A673 (cell line): ENCODE data around the gene NSMCE4A. TPM values are rescaled to one million over a fixed set of nuclear protein-coding genes. Genes with fewer than 3 reads are reported as not detected.

Experiments used
- BruUV-seq: library from RNA; stranded (reverse); fragments of 400-500 nt; replicated peaks from 2 replicates; lab custom pipeline; 2021; lab: Mats Ljungman, UMichigan
- CTCF ChIA-PET: fragments of 300-600 bp; sonication (Branson Sonifier 250); formaldehyde crosslinking; loops from one replicate; lab custom pipeline; 2022; ENCODE audit warnings: antibody characterized with exemption; lab: Charles Lee
- POLR2A ChIA-PET: fragments of 300-600 bp; sonication (Branson Sonifier 250); formaldehyde crosslinking; loops from one replicate; lab custom pipeline; 2022; ENCODE audit warnings: antibody characterized with exemption; ENCODE audit not compliant: low non-redundant PET; lab: Charles Lee
- DNase-seq: peaks from one replicate; pipeline ENCODE4 v3.0.0-alpha.2; 2015; ENCODE audit warnings: low spot score
- H3K27ac ChIP-seq: fragments of 200-600 bp; sonication (generic); 2 replicates; pipeline ENCODE4 v1.5.1; 2016; ENCODE audit warnings: mixed run types, low read depth, mild to moderate bottlenecking, mixed read lengths, antibody characterized with exemption, low read length; ENCODE audit not compliant: poor library complexity, severe bottlenecking
- H3K27me3 ChIP-seq: fragments of 200-600 bp; sonication (generic); replicated peaks from 2 replicates; pipeline ENCODE4 v1.6.1; 2017; ENCODE audit warnings: mixed run types, low read depth, mild to moderate bottlenecking, mixed read lengths, antibody characterized with exemption, low read length; ENCODE audit not compliant: insufficient read depth, poor library complexity
- H3K36me3 ChIP-seq: fragments of 200-600 bp; sonication (generic); 2 replicates; pipeline ENCODE4 v1.6.1; 2016; ENCODE audit warnings: mixed run types, mild to moderate bottlenecking, mixed read lengths, antibody characterized with exemption, low read length; ENCODE audit not compliant: insufficient read depth, poor library complexity, severe bottlenecking
- H3K4me1 ChIP-seq: fragments of 200-600 bp; sonication (generic); 2 replicates; pipeline ENCODE4 v1.6.1; 2017; ENCODE audit warnings: mixed run types, mild to moderate bottlenecking, mixed read lengths, antibody characterized with exemption, low read length; ENCODE audit not compliant: insufficient read depth, poor library complexity, severe bottlenecking
- H3K4me3 ChIP-seq: fragments of 200-600 bp; sonication (generic); 2 replicates; pipeline ENCODE4 v1.5.1; 2016; ENCODE audit warnings: low read depth, mixed run types, mild to moderate bottlenecking, mixed read lengths, low read length; ENCODE audit not compliant: poor library complexity, severe bottlenecking
- H3K9me3 ChIP-seq: fragments of 200-600 bp; sonication (generic); 2 replicates; pipeline ENCODE4 v1.6.1; 2016; ENCODE audit warnings: mixed run types, low read depth, mild to moderate bottlenecking, mixed read lengths, antibody characterized with exemption, low read length; ENCODE audit not compliant: poor library complexity, severe bottlenecking
- CTCF ChIP-seq: fragments of 300-800, 200-600 bp; sonication (generic); conservative IDR thresholded peaks from 2 replicates; pipeline ENCODE4 v1.5.1; 2017; ENCODE audit warnings: low read depth, mild to moderate bottlenecking, antibody characterized with exemption, low read length, moderate library complexity, mixed read lengths
- EZH2 ChIP-seq: fragments of 200-600 bp; sonication (generic); IDR thresholded peaks from 2 replicates; pipeline ENCODE4 v1.6.1; 2017; ENCODE audit warnings: borderline replicate concordance, low read depth, mild to moderate bottlenecking, mixed read lengths, antibody characterized with exemption, low read length; ENCODE audit not compliant: poor library complexity, severe bottlenecking
- intact Hi-C: fragments of 100-400 bp; cut with micrococcal nuclease; formaldehyde crosslinking; loops from one replicate; pipeline ENCODE4 v1.10.0; 2022; ENCODE audit not compliant: unreplicated experiment
- total RNA-seq: library from RNA; stranded (reverse); gene quantifications from 2 replicates; pipeline ENCODE4 v1.2.3, GENCODE V29; 2021

Gene NSMCE4A
- total RNA-seq, 1 experiment from 2014 or later: 71.7 TPM

GRCh38 chr10:121949049-121949448 lies 26.0 kb downstream of the NSMCE4A start:
- intact Hi-C loops: no loop called here
- H3K27me3 ChIP-seq: no peaks in the 10 kb centered on the region
- no peak for DNase-seq
- no peaks in the 10 kb centered on the region for H3K9me3 ChIP-seq
- CTCF ChIA-PET: no interaction called here
- no peaks in the 10 kb centered on the region for H3K4me1 ChIP-seq
- TF ChIP-seq CTCF: no peak
- TF ChIP-seq EZH2: no peak
- no peak overlapping the region for H3K4me3 ChIP-seq
- no peak overlapping the region for H3K27ac ChIP-seq
- BruUV-seq: no TSS peak
- no peaks in the 10 kb centered on the region for H3K36me3 ChIP-seq
- POLR2A ChIA-PET: no interaction called here

GRCh38 chr10:121947343-121948330 lies 27.4 kb downstream of the NSMCE4A start:
- Histone ChIP-seq H3K9me3 (no peaks in the 10 kb centered on the region), H3K27ac (no peak overlapping the region), H3K36me3 (no peaks in the 10 kb centered on the region), H3K4me1 (peaks cover 6% of the 10 kb centered on the region), H3K4me3 (no peak overlapping the region), H3K27me3 (no peaks in the 10 kb centered on the region)
- DNase-seq: no peak
- POLR2A ChIA-PET: no interaction called here
- TF ChIP-seq CTCF: no peak
- no peak for TF ChIP-seq EZH2
- intact Hi-C loops: no loop called here
- no TSS peak for BruUV-seq
- CTCF ChIA-PET: interaction anchor here (0.6 kb wide), 1 partner anchor 25 kb away, joined by 4 read pairs; no protein-coding TSS in a partner anchor

- Histone ChIP-seq H3K27me3 (no peaks in the 10 kb centered on the region), H3K9me3 (no peaks in the 10 kb centered on the region), H3K27ac (no peak overlapping the region), H3K4me3 (no peak overlapping the region), H3K4me1 (peaks cover 8% of the 10 kb centered on the region), H3K36me3 (no peaks in the 10 kb centered on the region)
- no TSS peak for BruUV-seq
- TF ChIP-seq EZH2 (no peak), CTCF (no peak)
- POLR2A ChIA-PET: no interaction called here
- peak; percentile 60 for DNase-seq
- CTCF ChIA-PET: no interaction called here
- intact Hi-C loops: no loop called here
These were observed 32.1 kb downstream of the NSMCE4A start for GRCh38 chr10:121942749-121943416.
